ENCODE data around the gene NLGN2.

Gene NLGN2

GRCh38 chr17:7436556-7437368, 29.1 kb downstream of the NLGN2 start:
- DNase-seq (ENCODE audit: low read depth, low spot score) = no peak

DNA sequence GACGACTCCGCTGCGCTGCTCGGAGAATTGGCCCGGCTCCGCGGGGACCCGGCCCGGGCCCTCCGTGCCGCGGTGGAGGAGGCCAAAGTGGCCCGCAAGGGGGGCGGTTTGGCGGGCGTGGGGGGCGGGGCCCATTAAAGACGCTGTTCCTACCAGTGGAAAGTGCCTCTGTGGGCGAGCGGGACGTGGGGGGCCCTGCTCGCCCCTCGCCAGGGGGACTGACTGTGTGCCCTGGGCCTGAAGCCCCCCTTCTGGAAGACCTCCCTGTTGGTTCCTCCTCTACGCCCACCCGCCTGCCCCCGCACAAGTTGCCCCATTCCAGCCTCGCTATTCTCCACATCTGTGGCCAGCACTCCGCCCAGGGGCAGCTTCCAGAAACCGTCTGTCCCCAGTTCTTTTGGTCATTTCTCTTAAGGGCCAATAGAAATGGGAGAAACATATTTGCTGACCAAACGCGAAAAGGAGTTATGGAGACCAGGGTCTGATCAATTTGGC, 29.8 kb downstream of the NLGN2 start:
- no peak for DNase-seq (ENCODE audit: low read depth, low spot score)

DNA sequence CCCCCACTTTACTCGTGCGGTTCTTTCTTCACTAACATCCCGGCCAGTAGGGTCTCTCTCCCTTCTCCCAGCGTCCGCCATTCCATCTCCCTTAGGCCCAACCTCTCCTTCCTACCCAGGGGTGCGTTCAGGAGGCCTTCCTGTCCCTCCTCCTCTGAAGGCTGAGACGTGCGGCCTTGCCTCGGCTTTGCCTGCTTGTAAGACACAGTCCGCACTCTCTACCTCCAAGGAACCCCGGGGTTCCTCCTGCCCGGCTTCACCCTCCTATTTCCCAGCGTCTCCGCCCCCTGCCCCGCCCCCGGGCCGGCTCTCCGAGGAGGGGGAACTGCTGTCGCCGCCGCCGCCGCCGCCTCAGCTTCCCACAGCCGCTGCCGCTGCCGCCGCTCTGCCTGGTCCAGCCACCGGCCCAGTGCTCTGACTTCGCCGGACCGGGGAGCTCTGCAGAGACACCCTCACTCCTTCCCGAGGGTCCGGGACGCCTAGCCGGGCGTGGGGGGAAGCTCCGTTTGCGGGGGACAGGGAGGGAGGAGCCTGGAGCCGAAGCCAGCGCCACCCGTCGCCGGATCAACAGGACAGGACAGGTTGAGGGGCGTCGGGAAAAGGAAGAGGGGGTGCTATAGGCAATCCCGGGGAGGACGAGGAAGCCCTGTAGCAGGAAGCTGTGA, 30.4 kb downstream of the NLGN2 start:
- no peak for DNase-seq (ENCODE audit: low read depth, low spot score)

DNA sequence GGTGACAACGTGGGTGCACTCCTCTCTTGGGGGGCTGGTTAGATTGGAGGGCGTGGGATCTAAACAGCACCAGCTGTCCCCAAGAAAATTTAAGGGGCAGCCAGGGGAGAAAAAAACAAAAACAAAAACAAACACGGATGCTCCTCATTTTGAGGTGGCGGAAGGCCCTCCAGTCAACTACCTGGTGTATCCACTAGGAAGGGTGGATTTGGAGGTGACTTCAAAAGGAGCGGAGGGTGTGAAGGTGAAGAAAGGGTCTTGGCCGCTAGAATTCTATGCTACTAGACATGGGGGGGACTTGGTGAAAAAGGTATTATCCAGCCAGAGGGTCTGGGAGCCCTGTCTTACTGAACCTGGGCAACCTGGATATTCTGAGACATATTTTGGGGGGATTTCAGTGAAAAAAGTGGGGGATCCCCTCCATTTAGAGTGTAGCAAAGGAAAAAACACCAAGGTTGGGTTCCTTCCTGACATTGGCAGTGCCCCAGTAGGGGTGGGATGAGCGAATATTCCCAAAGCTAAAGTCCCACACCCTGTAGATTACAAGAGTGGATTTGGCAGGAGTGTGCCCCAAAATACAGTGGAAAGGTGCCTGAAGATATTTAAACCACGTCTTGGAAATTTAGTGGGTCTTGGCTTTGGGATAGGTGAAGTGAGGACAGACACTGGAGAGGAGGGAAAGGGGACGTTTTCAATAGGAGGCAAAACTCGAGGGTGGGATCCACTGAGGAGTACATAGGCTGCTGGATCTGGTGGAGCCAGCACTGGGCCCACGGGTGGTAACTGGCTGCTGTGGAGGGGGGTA, 31.2 kb downstream of the NLGN2 start:
- DNase-seq (ENCODE audit: low read depth, low spot score) = no peak

GRCh38 chr17:7439462-7440112, 31.9 kb downstream of the NLGN2 start, which contains the start of gene FGF11:
Gene FGF11 (plus strand): TSS chr17:7439512. CDS start chr17:7439621, 109 bp downstream.
- DNase-seq (ENCODE audit: low read depth, low spot score) = no peak

DNA sequence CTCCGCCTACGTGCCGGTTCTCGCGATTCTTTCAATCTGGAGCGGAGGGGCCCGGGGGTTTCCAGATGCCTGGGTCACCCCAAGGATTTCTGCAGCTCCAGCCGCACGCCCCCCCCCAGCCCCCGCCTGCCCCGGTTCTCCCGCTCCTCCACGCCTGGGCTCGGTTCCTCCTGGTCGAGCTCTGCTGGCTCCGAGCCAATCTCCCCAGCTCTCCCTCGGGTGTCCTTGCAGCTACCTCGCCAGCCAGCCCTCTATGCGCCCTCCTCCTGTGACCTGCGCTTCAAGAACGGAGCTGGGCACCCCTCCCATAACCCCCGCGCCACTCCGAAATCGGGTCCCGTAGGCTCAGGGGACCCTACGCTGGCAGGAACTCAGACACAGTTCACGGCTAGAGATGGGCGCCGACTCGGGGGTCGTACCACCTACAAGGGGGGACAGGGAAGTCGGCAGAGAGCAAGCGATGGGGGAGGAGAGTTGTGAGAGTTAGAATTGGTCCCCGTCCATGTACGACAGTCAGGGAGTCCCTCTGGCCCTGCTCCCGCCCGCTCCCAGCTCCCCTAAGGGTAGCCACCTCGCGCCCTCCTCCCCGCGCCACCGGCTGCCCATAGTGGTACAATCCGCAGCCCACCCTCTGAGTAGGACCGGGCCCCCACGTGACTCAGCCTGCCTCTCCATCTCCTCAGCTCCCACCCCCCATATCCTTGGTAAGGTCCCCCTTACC, 32.6 kb downstream of the NLGN2 start:
- no peak for DNase-seq (ENCODE audit: low read depth, low spot score)

GRCh38 chr17:7440834-7441195, 33.2 kb downstream of the NLGN2 start:
- DNase-seq (ENCODE audit: low read depth, low spot score) = no peak

DNA sequence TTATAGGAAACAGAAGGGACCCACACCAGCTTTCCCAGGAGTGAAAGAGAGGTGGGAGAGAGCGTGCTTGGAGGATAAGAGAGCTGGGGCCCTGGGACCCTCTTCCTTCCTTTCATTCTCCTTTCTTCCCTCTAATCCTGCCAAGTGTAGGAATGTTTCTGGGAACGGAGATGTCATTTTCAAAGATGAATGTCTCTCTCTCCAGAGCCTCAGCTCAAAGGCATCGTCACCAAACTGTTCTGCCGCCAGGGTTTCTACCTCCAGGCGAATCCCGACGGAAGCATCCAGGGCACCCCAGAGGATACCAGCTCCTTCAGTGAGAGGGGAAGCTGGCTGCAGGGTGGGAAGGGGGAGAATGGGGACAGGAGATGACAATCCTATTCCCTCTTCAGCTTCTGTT, 33.6 kb downstream of the NLGN2 start:
- no peak for DNase-seq (ENCODE audit: low read depth, low spot score)

- DNase-seq (ENCODE audit: low read depth, low spot score) = no peak
These were observed 34.5 kb downstream of the NLGN2 start for GRCh38 chr17:7442142-7442541.

DNA sequence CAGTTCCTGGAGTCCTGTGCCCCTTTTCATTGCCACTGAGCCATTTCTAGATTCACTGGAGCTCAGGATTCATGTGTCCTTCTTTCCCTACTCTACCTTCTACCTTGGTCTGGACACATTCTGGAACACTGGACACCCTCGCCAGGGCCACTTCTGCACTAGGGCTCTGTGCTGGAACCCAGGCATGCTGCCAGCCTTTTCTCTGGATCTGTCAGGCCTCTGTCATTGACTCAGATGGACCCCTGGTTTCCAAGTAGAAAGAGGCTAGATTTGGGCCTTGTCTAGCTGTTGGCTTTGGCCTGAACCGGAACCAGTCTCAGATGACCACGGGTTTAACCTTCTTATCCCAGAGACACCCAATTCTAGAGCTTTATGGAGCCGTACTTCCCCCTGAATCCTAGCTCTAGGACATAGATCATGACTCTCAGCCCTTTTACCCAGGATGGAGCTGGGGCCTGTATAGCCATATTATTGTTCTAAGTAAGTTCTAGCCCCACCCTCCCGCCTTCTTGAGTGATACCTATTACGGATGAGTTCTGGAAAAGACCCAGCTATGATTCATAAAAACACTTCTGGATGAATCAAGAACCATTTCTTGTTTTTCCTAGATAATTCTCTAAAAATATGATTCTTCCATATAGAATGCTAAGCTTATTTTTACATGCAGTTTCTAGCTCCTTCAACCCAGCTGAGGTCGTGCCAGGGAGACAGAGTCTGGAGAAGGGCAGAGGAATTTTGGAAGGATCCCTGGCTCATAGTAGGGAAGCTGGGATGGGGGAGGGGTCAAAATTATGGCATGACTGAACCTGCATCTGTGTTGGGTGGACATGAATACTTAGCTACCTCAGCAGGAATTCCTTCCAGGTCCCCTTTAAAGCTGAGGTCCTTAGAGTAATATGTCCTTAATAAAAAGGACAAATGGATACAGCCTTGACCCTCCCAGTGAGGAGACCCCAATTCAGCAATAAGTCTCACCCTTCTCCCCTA, 36.1 kb downstream of the NLGN2 start:
- DNase-seq (ENCODE audit: low read depth, low spot score) = no peak

GRCh38 chr17:7444682-7445618, 37.3 kb downstream of the NLGN2 start, which contains the start of gene CHRNB1:
Gene CHRNB1 (plus strand): TSS chr17:7445061. CDS start chr17:7445128, 67 bp downstream.
- no peak for DNase-seq (ENCODE audit: low read depth, low spot score)

- DNase-seq (ENCODE audit: low read depth, low spot score) = no peak
These were observed 37.9 kb downstream of the NLGN2 start for GRCh38 chr17:7445619-7445968.

DNA sequence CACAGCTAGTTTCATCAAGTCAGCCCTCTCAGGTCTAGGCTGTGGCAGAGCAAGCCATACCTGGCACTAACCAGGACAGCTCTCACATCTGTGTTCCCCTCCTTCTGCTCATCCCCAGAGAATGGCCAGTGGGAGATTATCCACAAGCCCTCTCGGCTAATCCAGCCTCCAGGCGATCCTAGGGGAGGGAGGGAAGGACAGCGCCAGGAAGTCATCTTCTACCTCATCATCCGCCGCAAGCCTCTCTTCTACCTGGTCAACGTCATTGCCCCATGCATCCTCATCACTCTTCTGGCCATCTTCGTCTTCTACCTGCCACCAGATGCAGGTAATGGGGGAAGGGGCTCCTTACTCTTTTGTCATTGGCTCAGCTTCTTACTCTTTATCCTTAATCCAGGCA, 40.8 kb downstream of the NLGN2 start:
- no peak for DNase-seq (ENCODE audit: low read depth, low spot score)

- DNase-seq (ENCODE audit: low read depth, low spot score) = no peak
These were observed 52.4 kb downstream of the NLGN2 start for GRCh38 chr17:7459961-7460545.

GRCh38 chr17:7460850-7461660, 53.4 kb downstream of the NLGN2 start:
- no peak for DNase-seq (ENCODE audit: low read depth, low spot score)

GRCh38 chr17:7462474-7463371, 55.1 kb downstream of the NLGN2 start:
- DNase-seq (ENCODE audit: low read depth, low spot score) = no peak
